ENCODE results near the gene DPEP2.

DPEP2 gene

DNA sequence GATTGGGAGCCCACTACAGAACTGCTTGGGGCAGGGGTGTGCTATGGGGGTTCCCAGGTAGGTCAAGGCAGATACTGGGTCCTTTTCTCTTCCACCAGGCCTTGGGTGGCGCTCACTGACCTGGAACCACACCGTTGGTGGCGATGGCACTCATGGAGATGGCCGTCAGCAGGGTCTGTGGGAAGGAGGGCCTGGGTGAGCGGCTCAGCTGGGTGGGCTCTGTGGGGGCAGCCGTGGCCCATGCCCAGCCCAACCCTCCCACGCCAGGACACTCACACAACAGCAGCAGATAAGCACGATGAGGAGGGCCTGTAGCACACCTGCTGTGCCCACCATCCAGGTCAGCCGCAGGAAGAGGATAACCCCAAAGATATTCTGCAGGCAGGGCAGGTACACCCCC is 41.7 kb downstream of the DPEP2 start:
- no peaks in the 10 kb centered on the region for H3K79me2 ChIP-seq (ENCODE audit: insufficient read depth, low read length)

DNA sequence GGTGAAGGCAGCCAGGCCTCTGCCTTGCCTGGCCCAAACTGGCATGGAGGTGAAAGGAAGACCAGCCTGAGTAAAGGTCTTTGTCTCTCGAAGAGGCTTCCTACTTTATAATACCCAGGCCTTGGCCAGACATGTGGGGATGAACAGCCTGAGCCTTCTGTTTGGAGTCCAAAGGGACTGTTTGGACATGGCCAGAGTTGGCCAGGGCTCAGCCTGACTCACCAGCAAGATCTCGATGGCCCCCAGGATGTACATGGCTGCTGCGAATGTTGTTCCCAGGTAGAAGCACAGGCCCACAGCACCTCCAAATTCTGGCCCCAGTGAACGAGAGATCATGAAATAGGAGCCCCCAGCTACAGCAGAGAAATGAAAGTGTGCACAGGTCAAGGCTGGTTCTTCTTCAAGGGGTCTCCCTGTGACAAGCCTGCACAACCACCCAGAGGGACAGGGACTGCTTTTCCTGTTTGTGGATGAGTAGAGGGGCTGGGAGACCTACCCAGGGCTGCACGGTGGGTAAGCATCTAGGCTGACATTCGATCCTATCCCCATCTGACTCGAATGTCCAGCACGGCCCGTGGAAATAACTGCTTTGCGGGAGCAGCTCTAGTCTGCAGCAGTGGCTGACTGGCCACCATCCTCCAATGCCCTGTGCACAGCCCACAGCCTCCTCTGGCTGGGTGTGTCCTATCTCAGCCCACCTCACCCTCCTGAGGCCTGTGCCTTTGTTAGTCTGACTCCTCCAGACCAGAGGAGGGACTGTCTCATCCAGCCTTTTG is 44.7 kb downstream of the DPEP2 start:
- Histone ChIP-seq H4K20me1 (ENCODE audit: insufficient read depth, low read length, poor library complexity, severe bottlenecking) (no peaks in the 10 kb centered on the region), H3K9ac (ENCODE audit: low read depth, low read length, poor library complexity, severe bottlenecking) (no peak overlapping the region), H3F3A (ENCODE audit: low read depth) (no peaks in the 10 kb centered on the region), H3K4me3 (ENCODE audit: low read length, poor library complexity, severe bottlenecking) (no peak overlapping the region), H3K4me2 (ENCODE audit: low read depth, low read length, poor library complexity, severe bottlenecking) (no peak overlapping the region), H3K27me3 (ENCODE audit: insufficient read depth, low read length, poor library complexity, severe bottlenecking) (no peaks in the 10 kb centered on the region), H3K79me2 (ENCODE audit: insufficient read depth, low read length) (no peaks in the 10 kb centered on the region), H3K4me1 (ENCODE audit: insufficient read depth, low read length, poor library complexity, severe bottlenecking) (no peaks in the 10 kb centered on the region), H3K9me3 (ENCODE audit: insufficient read depth, low read depth, low read length) (no peaks in the 10 kb centered on the region), H2AFZ (ENCODE audit: low read length) (no peak overlapping the region), H3K36me3 (ENCODE audit: insufficient read depth, low read length) (no peaks in the 10 kb centered on the region), H3K9me2 (replicated peaks; ENCODE audit: low read depth, low read length) (no peaks in the 10 kb centered on the region)
- TF ChIP-seq EZH2phosphoT487 (IDR thresholded peaks at IDR 0.05; ENCODE audit: borderline replicate concordance): no peak
- TF ChIP-seq, protein P1, sequence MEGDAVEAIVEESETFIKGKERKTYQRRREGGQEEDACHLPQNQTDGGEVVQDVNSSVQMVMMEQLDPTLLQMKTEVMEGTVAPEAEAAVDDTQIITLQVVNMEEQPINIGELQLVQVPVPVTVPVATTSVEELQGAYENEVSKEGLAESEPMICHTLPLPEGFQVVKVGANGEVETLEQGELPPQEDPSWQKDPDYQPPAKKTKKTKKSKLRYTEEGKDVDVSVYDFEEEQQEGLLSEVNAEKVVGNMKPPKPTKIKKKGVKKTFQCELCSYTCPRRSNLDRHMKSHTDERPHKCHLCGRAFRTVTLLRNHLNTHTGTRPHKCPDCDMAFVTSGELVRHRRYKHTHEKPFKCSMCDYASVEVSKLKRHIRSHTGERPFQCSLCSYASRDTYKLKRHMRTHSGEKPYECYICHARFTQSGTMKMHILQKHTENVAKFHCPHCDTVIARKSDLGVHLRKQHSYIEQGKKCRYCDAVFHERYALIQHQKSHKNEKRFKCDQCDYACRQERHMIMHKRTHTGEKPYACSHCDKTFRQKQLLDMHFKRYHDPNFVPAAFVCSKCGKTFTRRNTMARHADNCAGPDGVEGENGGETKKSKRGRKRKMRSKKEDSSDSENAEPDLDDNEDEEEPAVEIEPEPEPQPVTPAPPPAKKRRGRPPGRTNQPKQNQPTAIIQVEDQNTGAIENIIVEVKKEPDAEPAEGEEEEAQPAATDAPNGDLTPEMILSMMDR (conservative IDR thresholded peaks at IDR 0.05; ENCODE audit: low read length): no peak

More for the DNA sequence above, 41.7 kb downstream of the DPEP2 start:
- no peak overlapping the region for H3K4me2 ChIP-seq (ENCODE audit: low read depth, low read length, poor library complexity, severe bottlenecking)
- H3K9me3 ChIP-seq (ENCODE audit: insufficient read depth, low read depth, low read length): no peaks in the 10 kb centered on the region
- H2AFZ ChIP-seq (ENCODE audit: low read length): no peak overlapping the region
- no peaks in the 10 kb centered on the region for H3K27me3 ChIP-seq (ENCODE audit: insufficient read depth, low read length, poor library complexity, severe bottlenecking)
- no peaks in the 10 kb centered on the region for H3K4me1 ChIP-seq (ENCODE audit: insufficient read depth, low read length, poor library complexity, severe bottlenecking)
- no peak overlapping the region for H3K4me3 ChIP-seq (ENCODE audit: low read length, poor library complexity, severe bottlenecking)
- no peaks in the 10 kb centered on the region for H3F3A ChIP-seq (ENCODE audit: low read depth)
- no peak overlapping the region for H3K9ac ChIP-seq (ENCODE audit: low read depth, low read length, poor library complexity, severe bottlenecking)
- TF ChIP-seq EZH2phosphoT487 (IDR thresholded peaks at IDR 0.05; ENCODE audit: borderline replicate concordance): no peak
- TF ChIP-seq, protein P1 (conservative IDR thresholded peaks at IDR 0.05; ENCODE audit: low read length): no peak
- H3K9me2 ChIP-seq (replicated peaks; ENCODE audit: low read depth, low read length): no peaks in the 10 kb centered on the region
- no peaks in the 10 kb centered on the region for H3K36me3 ChIP-seq (ENCODE audit: insufficient read depth, low read length)
- no peaks in the 10 kb centered on the region for H4K20me1 ChIP-seq (ENCODE audit: insufficient read depth, low read length, poor library complexity, severe bottlenecking)

DNA sequence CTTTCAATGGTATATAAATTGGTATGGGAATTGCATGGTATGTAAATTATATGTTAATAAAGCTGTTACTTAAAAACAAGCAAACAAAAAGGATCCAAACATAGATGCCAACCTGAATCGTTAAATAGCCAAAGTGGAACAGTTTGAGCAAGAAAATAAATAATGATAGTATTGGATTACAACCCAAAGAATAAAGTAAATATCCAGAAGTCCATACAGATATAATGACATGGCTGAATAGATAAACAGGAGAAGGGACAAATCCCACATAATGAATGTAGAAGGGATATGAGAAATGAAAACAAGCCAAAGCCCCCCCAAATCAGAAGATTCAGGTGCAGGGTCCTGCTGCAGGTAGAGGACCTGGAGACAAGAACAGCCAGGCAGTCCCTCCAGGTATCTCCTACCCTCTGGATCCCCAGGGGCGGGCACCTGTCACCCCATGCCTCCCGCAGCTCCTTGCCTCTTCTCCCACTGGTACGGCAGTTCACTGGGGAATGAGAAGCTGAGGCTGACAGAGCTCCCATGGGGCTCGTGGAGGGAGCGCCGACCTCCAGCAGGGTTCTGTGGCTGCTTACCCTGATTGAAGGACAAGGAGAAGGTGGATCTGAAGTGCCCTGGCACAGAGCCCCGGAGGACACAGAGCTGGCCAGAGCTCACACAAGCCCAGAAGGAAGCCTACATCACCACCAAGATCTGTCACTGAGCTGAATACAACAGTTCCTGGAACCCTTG is 45.5 kb downstream of the DPEP2 start:
- Histone ChIP-seq H4K20me1 (ENCODE audit: insufficient read depth, low read length, poor library complexity, severe bottlenecking) (no peaks in the 10 kb centered on the region), H3K4me3 (ENCODE audit: low read length, poor library complexity, severe bottlenecking) (no peak overlapping the region), H2AFZ (ENCODE audit: low read length) (no peak overlapping the region), H3K9me3 (ENCODE audit: insufficient read depth, low read depth, low read length) (no peaks in the 10 kb centered on the region), H3K4me2 (ENCODE audit: low read depth, low read length, poor library complexity, severe bottlenecking) (no peak overlapping the region), H3K4me1 (ENCODE audit: insufficient read depth, low read length, poor library complexity, severe bottlenecking) (no peaks in the 10 kb centered on the region), H3K36me3 (ENCODE audit: insufficient read depth, low read length) (no peaks in the 10 kb centered on the region), H3K9ac (ENCODE audit: low read depth, low read length, poor library complexity, severe bottlenecking) (no peak overlapping the region), H3K9me2 (replicated peaks; ENCODE audit: low read depth, low read length) (no peaks in the 10 kb centered on the region), H3K79me2 (ENCODE audit: insufficient read depth, low read length) (no peaks in the 10 kb centered on the region), H3K27me3 (ENCODE audit: insufficient read depth, low read length, poor library complexity, severe bottlenecking) (no peaks in the 10 kb centered on the region), H3F3A (ENCODE audit: low read depth) (no peaks in the 10 kb centered on the region)
- TF ChIP-seq EZH2phosphoT487 (IDR thresholded peaks at IDR 0.05; ENCODE audit: borderline replicate concordance): no peak
- TF ChIP-seq, protein P1 (conservative IDR thresholded peaks at IDR 0.05; ENCODE audit: low read length): no peak

Measured in Loucy (cell line).